Measurements from ENCODE around the gene MACROD2. TPM values are rescaled to one million over a fixed set of nuclear protein-coding genes. Genes with fewer than 3 reads are reported as not detected.

Gene MACROD2
- total RNA-seq, 4 donors from 2014 or later, result 2.9 to 11.3 (median 8.0) TPM

GRCh38 chr20:15042723-15043122 lies 1047.4 kb downstream of the MACROD2 start:
- no peak for TF ChIP-seq CTCF (IDR thresholded peaks at IDR 0.05; ENCODE audit: low read depth)

- no peak for TF ChIP-seq CTCF (IDR thresholded peaks at IDR 0.05; ENCODE audit: low read depth)
These were observed 1049.9 kb downstream of the MACROD2 start for GRCh38 chr20:15045246-15045645.

GRCh38 chr20:15047042-15047441 lies 1051.7 kb downstream of the MACROD2 start:
- no peak for TF ChIP-seq CTCF (IDR thresholded peaks at IDR 0.05; ENCODE audit: low read depth)

- TF ChIP-seq CTCF (IDR thresholded peaks at IDR 0.05; ENCODE audit: low read depth), result no peak
These were observed 1052.3 kb downstream of the MACROD2 start for GRCh38 chr20:15047601-15048000.

GRCh38 chr20:15056246-15056645 lies 1060.9 kb downstream of the MACROD2 start:
- TF ChIP-seq CTCF (IDR thresholded peaks at IDR 0.05; ENCODE audit: low read depth), result no peak

GRCh38 chr20:15058841-15059240 lies 1063.5 kb downstream of the MACROD2 start:
- no peak for TF ChIP-seq CTCF (IDR thresholded peaks at IDR 0.05; ENCODE audit: low read depth)

GRCh38 chr20:15059438-15059837 lies 1064.1 kb downstream of the MACROD2 start:
- no peak for TF ChIP-seq CTCF (IDR thresholded peaks at IDR 0.05; ENCODE audit: low read depth)

Data from subcutaneous adipose tissue (tissue), 4 donors.